Measurements from ENCODE around the gene MAPK9.

- TF ChIP-seq ZFX (IDR thresholded peaks at IDR 0.05) = no peak
- no peak for TF ChIP-seq CTCF (IDR thresholded peaks at IDR 0.05 in 2 of 3, conservative IDR thresholded peaks at IDR 0.05 in 1 of 3; ENCODE audit: borderline replicate concordance in 1 of 3, insufficient read depth in 1 of 3, low read depth in 2 of 3, low read length in 2 of 3)
- TF ChIP-seq POLR2A (IDR thresholded peaks at IDR 0.05; ENCODE audit: borderline replicate concordance, extremely low read depth, insufficient read depth, insufficient read length) = no peak
- TF ChIP-seq POLR2AphosphoS5 (IDR thresholded peaks at IDR 0.05; ENCODE audit: low read depth, low read length) = no peak
- no peak for TF ChIP-seq EZH2phosphoT487 (IDR thresholded peaks at IDR 0.05; ENCODE audit: borderline replicate concordance)
- no peak for TF ChIP-seq YY1 (IDR thresholded peaks at IDR 0.05; ENCODE audit: extremely low read depth, insufficient replicate concordance, low read depth, low read length)
These were observed 32.7 kb upstream of the MAPK9 start for GRCh38 chr5:180324601-180324950.

Measured in HCT116 (cell line).